SK-N-SH (cell line): Measurements from ENCODE around the gene KCND3. TPM values are rescaled to one million over a fixed set of nuclear protein-coding genes. Genes with fewer than 3 reads are reported as not detected.

Experiments
- CTCF ChIA-PET: fragments of 300-600, 350-600 bp; formaldehyde crosslinking; extraction: SDS; loops from one replicate; lab custom pipeline; 2021; lab: Yijun Ruan, JAX
- POLR2A ChIA-PET: fragments of 350-600 bp; sonication (Branson Sonifier 250); formaldehyde crosslinking; extraction: SDS; loops from one replicate; lab custom pipeline; 2020; ENCODE audit warnings: antibody characterized with exemption, inconsistent platforms; lab: Yijun Ruan, JAX
- DNase-seq: peaks from one replicate; pipeline ENCODE4 v3.0.0; 2012
- H2AFZ ChIP-seq: fragments of 200-600 bp; sonication (generic); 2 replicates; pipeline ENCODE4 v1.8.1; 2016; ENCODE audit warnings: antibody characterized with exemption, mild to moderate bottlenecking, low read depth
- H3F3A ChIP-seq: fragments of 200-600 bp; sonication (generic); replicated peaks from 2 replicates; pipeline ENCODE3; 2016; ENCODE audit warnings: antibody characterized with exemption, mild to moderate bottlenecking; ENCODE audit not compliant: insufficient read depth
- H3K27ac ChIP-seq, 2 experiments: fragments of 200-500 bp in 1 of 2; fragments of 200-600 bp in 1 of 2; sonication (Bioruptor generic) in 1 of 2; sonication (generic), shearing (Covaris generic) in 1 of 2; 2 replicates each; pipeline versions ENCODE4 v1.5.1 to v1.6.1; 2014 to 2016; ENCODE audit warnings: low read depth in 2 of 2, inconsistent platforms in 1 of 2, low read length in 1 of 2, mild to moderate bottlenecking in 1 of 2, mixed read lengths in 1 of 2
- H3K27me3 ChIP-seq: fragments of 200-600 bp; sonication (generic), shearing (Covaris generic); 2 replicates; pipeline ENCODE4 v1.6.1; 2016; ENCODE audit warnings: mixed run types; ENCODE audit not compliant: insufficient read depth
- H3K36me3 ChIP-seq, 2 experiments: fragments of 200-500 bp in 1 of 2; fragments of 200-600 bp in 1 of 2; sonication (Bioruptor generic) in 1 of 2; sonication (generic) in 1 of 2; replicated peaks in 1 of 2; 2 replicates each; pipeline versions ENCODE3 to v1.5.1; 2014 to 2016; ENCODE audit warnings: low read length in 1 of 2, mild to moderate bottlenecking in 1 of 2; ENCODE audit not compliant: insufficient read depth in 2 of 2, control insufficient read depth in 1 of 2
- H3K4me1 ChIP-seq, 2 experiments: fragments of 200-500 bp in 1 of 2; fragments of 200-600 bp in 1 of 2; sonication (Bioruptor generic) in 1 of 2; sonication (generic), shearing (Covaris generic) in 1 of 2; 2 replicates each; pipeline versions ENCODE4 v1.5.1 to v1.6.1; 2014 to 2016; ENCODE audit warnings: low read depth in 1 of 2, low read length in 1 of 2, mixed run types in 1 of 2; ENCODE audit not compliant: insufficient read depth in 2 of 2, control insufficient read depth in 1 of 2
- H3K4me2 ChIP-seq: fragments of 200-600 bp; sonication (generic), shearing (Covaris generic); 2 replicates; pipeline ENCODE4 v1.6.1; 2017; ENCODE audit warnings: mixed run types
- H3K4me3 ChIP-seq, 2 experiments: fragments of 200-500 bp in 1 of 2; fragments of 200-600 bp in 1 of 2; sonication (Bioruptor generic) in 1 of 2; sonication (generic), shearing (Covaris generic) in 1 of 2; 2 replicates each; pipeline versions ENCODE4 v1.5.1 to v1.8.1; 2014 to 2016; ENCODE audit warnings: low read depth in 2 of 2, inconsistent platforms in 1 of 2, low read length in 1 of 2, mild to moderate bottlenecking in 1 of 2, mixed read lengths in 1 of 2, moderate library complexity in 1 of 2
- H3K79me2 ChIP-seq: fragments of 200-600 bp; sonication (generic); 2 replicates; pipeline ENCODE4 v1.8.1; 2017; ENCODE audit warnings: mild to moderate bottlenecking; ENCODE audit not compliant: insufficient read depth
- H3K9ac ChIP-seq: fragments of 200-600 bp; sonication (generic); 2 replicates; pipeline ENCODE4 v1.6.1; 2017; ENCODE audit warnings: mixed run types
- H3K9me2 ChIP-seq: fragments of 200-600 bp; sonication (generic); 2 replicates; pipeline ENCODE4 v1.6.1; 2017; ENCODE audit warnings: mixed run types
- H3K9me3 ChIP-seq: fragments of 200-600 bp; sonication (generic); 2 replicates; pipeline ENCODE4 v1.6.1; 2017; ENCODE audit warnings: mixed run types, mild to moderate bottlenecking, moderate library complexity
- H4K20me1 ChIP-seq: fragments of 200-600 bp; sonication (generic); 2 replicates; pipeline ENCODE4 v1.6.1; 2017; ENCODE audit warnings: mild to moderate bottlenecking, mixed run types; ENCODE audit not compliant: insufficient read depth
- CHD2 ChIP-seq: fragments of 150-350 bp; IDR thresholded peaks from 2 replicates; pipeline ENCODE4 v1.6.1; 2018; ENCODE audit warnings: low read length; ENCODE audit not compliant: partially characterized antibody
- EP300 ChIP-seq, 2 experiments: IDR thresholded peaks; 2 replicates each; pipeline versions ENCODE4 v1.4.0 to v1.6.1; 2012; ENCODE audit warnings: borderline replicate concordance in 1 of 2, low read depth in 1 of 2, low read length in 1 of 2
- FOSL2 ChIP-seq: IDR thresholded peaks from 2 replicates; pipeline ENCODE4 v1.4.0; 2012; ENCODE audit warnings: low read depth, mild to moderate bottlenecking, moderate library complexity, borderline replicate concordance
- GATA2 ChIP-seq: sonication (generic); formaldehyde crosslinking; IDR thresholded peaks from 2 replicates; pipeline ENCODE4 v1.5.0; 2020; ENCODE audit warnings: mild to moderate bottlenecking, missing genetic modification reagents
- MEF2A ChIP-seq: IDR thresholded peaks from 2 replicates; pipeline ENCODE4 v1.4.0; 2012; ENCODE audit warnings: low read depth, borderline replicate concordance
- MXI1 ChIP-seq: IDR thresholded peaks from 2 replicates; pipeline ENCODE4 v1.6.1; 2012; ENCODE audit warnings: mild to moderate bottlenecking, low read depth, low read length, improper control_type of control experiment
- NFIC ChIP-seq: IDR thresholded peaks from 2 replicates; pipeline ENCODE4 v1.4.0; 2012; ENCODE audit warnings: borderline replicate concordance
- RAD21 ChIP-seq: IDR thresholded peaks from 2 replicates; pipeline ENCODE4 v1.6.1; 2012; ENCODE audit warnings: mild to moderate bottlenecking, low read length
- RFX5 ChIP-seq: IDR thresholded peaks from 2 replicates; pipeline ENCODE4 v1.6.1; 2012; ENCODE audit warnings: mild to moderate bottlenecking, improper control_type of control experiment, low read length
- SIN3A ChIP-seq: IDR thresholded peaks from 2 replicates; pipeline ENCODE4 v1.6.1; 2012; ENCODE audit warnings: low read depth, mild to moderate bottlenecking, low read length, moderate library complexity, borderline replicate concordance
- TAF1 ChIP-seq: IDR thresholded peaks from 2 replicates; pipeline ENCODE4 v1.6.1; 2012; ENCODE audit warnings: low read depth, mild to moderate bottlenecking, low read length, moderate library complexity, borderline replicate concordance
- TEAD4 ChIP-seq: IDR thresholded peaks from 2 replicates; pipeline ENCODE4 v1.4.0; 2012; ENCODE audit warnings: mild to moderate bottlenecking, borderline replicate concordance; ENCODE audit not compliant: insufficient read depth
- ZBTB33 ChIP-seq: IDR thresholded peaks from 2 replicates; pipeline ENCODE4 v1.4.0; 2012; ENCODE audit warnings: low read depth, borderline replicate concordance
- WGBS: methylation state at CpG from one replicate; pipeline ENCODE4 v1.1.6; 2017; ENCODE audit warnings: low lambda C conversion rate; 5-methylcytosine and 5-hydroxymethylcytosine counted together
- polyA plus RNA-seq, 3 experiments: library from polyadenylated mRNA; depleted of rRNA; stranded (reverse); fragments of >200 nt; gene quantifications; 2 replicates each; pipeline ENCODE4 v1.2.3, GENCODE V29; 2012
- TF ChIP-seq, protein P1 (sequence below): fragments of 150-350 bp; IDR thresholded peaks from 2 replicates; pipeline ENCODE4 v1.6.1; 2016; ENCODE audit warnings: mild to moderate bottlenecking, low read depth, low read length
- TF ChIP-seq, protein P2 (sequence below): IDR thresholded peaks from 2 replicates; pipeline ENCODE4 v1.4.0; 2012; ENCODE audit warnings: low read depth
- TF ChIP-seq, protein P3 (sequence below): IDR thresholded peaks from 2 replicates; pipeline ENCODE4 v1.4.0; 2012; ENCODE audit warnings: low read depth, borderline replicate concordance
- TF ChIP-seq, protein P4 (sequence below): fragments of 200-600 bp; sonication (generic); IDR thresholded peaks from 2 replicates; pipeline ENCODE4 v1.6.1; 2017; ENCODE audit warnings: antibody characterized with exemption, mild to moderate bottlenecking, moderate library complexity
- TF ChIP-seq, protein P5 (sequence below): IDR thresholded peaks from 2 replicates; pipeline ENCODE4; 2012

KCND3 gene
- polyA plus RNA-seq, 1 of the 3 experiments (the other 2 are of a cell fraction), result not detected

DNA sequence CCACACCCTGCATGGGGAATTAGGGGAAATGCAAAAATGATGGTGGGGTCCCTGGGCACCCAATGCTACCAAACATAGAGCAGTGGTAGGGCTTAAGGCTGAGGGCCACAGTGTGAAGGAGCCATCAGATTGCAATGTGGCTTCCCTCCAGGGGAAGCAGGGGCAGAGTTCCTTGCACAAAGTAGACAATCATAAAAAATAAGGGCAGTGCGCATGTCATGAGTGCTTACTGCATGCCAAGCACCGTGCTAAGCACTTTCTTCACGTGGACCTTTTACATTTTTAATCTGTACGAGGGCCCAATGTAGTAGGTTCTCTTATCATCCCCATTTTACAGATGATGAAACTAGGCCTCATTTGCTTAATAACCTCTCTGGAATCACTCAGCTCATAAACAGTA, 177.2 kb downstream of the KCND3 start:
- CTCF ChIA-PET, result interaction anchor here (1.0 kb wide), 1 partner anchor 43 kb away, joined by 3 read pairs; no protein-coding TSS in a partner anchor
- Histone ChIP-seq H3K27ac (no peak overlapping the region), H3F3A (no peaks in the 10 kb centered on the region), H2AFZ (no peak overlapping the region), H4K20me1 (no peaks in the 10 kb centered on the region), H3K9me3 (no peaks in the 10 kb centered on the region), H3K9ac (no peak overlapping the region), H3K4me3 (no peak overlapping the region), H3K36me3 (no peaks in the 10 kb centered on the region), H3K4me1 (no peaks in the 10 kb centered on the region), H3K79me2 (no peaks in the 10 kb centered on the region)
- DNase-seq, result no peak
- 29% methylated on average over 4 of the region's 4 CpGs for WGBS
- POLR2A ChIA-PET, result no interaction called here
- TF ChIP-seq ZBTB33 (no peak), RFX5 (no peak), SIN3A (no peak), CHD2 (no peak)
- TF ChIP-seq, protein P1, sequence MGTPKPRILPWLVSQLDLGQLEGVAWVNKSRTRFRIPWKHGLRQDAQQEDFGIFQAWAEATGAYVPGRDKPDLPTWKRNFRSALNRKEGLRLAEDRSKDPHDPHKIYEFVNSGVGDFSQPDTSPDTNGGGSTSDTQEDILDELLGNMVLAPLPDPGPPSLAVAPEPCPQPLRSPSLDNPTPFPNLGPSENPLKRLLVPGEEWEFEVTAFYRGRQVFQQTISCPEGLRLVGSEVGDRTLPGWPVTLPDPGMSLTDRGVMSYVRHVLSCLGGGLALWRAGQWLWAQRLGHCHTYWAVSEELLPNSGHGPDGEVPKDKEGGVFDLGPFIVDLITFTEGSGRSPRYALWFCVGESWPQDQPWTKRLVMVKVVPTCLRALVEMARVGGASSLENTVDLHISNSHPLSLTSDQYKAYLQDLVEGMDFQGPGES, result no peak
- TF ChIP-seq, protein P2, sequence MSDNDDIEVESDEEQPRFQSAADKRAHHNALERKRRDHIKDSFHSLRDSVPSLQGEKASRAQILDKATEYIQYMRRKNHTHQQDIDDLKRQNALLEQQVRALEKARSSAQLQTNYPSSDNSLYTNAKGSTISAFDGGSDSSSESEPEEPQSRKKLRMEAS, result no peak
- TF ChIP-seq, all 33 proteins: peak for 0
- Histone ChIP-seq H3K9me2 (no peaks in the 10 kb centered on the region), H3K4me2 (no peak overlapping the region), H3K27me3 (no peaks in the 10 kb centered on the region; the same call in 1 of the 2 replicates)

DNA sequence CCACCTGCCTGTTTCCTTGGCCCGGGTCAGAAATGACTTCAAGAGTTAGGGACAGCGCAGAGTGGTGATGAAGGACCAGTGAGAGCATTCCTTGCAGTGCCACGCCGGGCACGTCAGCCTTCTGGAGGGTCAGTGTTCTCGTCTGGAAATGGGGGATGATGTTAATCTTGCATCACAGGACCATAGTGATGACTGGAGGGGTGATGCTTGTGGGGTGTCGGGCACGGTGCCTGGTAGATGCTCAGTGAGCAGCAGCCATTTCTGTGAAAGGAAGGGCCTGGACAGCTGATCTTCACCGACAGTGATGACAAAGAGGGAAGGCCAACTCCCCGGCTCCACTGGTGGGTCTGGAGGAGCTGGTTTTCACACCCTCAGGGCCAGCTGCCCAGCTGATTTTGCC, 177.6 kb downstream of the KCND3 start:
- Histone ChIP-seq H2AFZ (no peak overlapping the region), H3K9me3 (no peaks in the 10 kb centered on the region), H3K27me3 (no peaks in the 10 kb centered on the region; the same call in 1 of the 2 replicates), H3K36me3 (no peaks in the 10 kb centered on the region), H3K27ac (no peak overlapping the region), H4K20me1 (no peaks in the 10 kb centered on the region), H3K4me1 (no peaks in the 10 kb centered on the region), H3F3A (no peaks in the 10 kb centered on the region), H3K4me2 (no peak overlapping the region), H3K79me2 (no peaks in the 10 kb centered on the region), H3K9ac (no peak overlapping the region), H3K4me3 (no peak overlapping the region), H3K9me2 (no peaks in the 10 kb centered on the region)
- 40% methylated on average over 10 of the region's 10 CpGs for WGBS
- POLR2A ChIA-PET, result no interaction called here
- CTCF ChIA-PET, result interaction anchor here (1.0 kb wide), 1 partner anchor 42 kb away, joined by 3 read pairs; no protein-coding TSS in a partner anchor
- DNase-seq, result no peak
- TF ChIP-seq MEF2A (no peak), TAF1 (no peak), MXI1 (no peak), SIN3A (no peak), NFIC (no peak), EP300 (IDR thresholded peaks at IDR 0.05; ENCODE audit: borderline replicate concordance in 1 of 2, low read depth in 1 of 2, low read length in 1 of 2) (no peak), FOSL2 (no peak), GATA2 (no peak), RAD21 (no peak), TEAD4 (no peak)
- TF ChIP-seq, protein P3, sequence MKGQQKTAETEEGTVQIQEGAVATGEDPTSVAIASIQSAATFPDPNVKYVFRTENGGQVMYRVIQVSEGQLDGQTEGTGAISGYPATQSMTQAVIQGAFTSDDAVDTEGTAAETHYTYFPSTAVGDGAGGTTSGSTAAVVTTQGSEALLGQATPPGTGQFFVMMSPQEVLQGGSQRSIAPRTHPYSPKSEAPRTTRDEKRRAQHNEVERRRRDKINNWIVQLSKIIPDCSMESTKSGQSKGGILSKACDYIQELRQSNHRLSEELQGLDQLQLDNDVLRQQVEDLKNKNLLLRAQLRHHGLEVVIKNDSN, result no peak
- TF ChIP-seq, protein P4, sequence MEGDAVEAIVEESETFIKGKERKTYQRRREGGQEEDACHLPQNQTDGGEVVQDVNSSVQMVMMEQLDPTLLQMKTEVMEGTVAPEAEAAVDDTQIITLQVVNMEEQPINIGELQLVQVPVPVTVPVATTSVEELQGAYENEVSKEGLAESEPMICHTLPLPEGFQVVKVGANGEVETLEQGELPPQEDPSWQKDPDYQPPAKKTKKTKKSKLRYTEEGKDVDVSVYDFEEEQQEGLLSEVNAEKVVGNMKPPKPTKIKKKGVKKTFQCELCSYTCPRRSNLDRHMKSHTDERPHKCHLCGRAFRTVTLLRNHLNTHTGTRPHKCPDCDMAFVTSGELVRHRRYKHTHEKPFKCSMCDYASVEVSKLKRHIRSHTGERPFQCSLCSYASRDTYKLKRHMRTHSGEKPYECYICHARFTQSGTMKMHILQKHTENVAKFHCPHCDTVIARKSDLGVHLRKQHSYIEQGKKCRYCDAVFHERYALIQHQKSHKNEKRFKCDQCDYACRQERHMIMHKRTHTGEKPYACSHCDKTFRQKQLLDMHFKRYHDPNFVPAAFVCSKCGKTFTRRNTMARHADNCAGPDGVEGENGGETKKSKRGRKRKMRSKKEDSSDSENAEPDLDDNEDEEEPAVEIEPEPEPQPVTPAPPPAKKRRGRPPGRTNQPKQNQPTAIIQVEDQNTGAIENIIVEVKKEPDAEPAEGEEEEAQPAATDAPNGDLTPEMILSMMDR, result no peak
- TF ChIP-seq, protein P2, result no peak
- TF ChIP-seq, protein P5, sequence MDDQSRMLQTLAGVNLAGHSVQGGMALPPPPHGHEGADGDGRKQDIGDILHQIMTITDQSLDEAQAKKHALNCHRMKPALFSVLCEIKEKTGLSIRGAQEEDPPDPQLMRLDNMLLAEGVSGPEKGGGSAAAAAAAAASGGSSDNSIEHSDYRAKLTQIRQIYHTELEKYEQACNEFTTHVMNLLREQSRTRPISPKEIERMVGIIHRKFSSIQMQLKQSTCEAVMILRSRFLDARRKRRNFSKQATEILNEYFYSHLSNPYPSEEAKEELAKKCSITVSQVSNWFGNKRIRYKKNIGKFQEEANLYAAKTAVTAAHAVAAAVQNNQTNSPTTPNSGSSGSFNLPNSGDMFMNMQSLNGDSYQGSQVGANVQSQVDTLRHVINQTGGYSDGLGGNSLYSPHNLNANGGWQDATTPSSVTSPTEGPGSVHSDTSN, result no peak
